GM18498 (cell line): ENCODE data around the gene TSSK6.

Source experiments
- ATAC-seq: cut with Tn5 transposase; IDR thresholded peaks from one replicate; pipeline ENCODE4 v1.9.1; 2021; ENCODE audit warnings: mild to moderate bottlenecking, moderate library complexity; ENCODE audit not compliant: unreplicated experiment

Gene TSSK6

GRCh38 chr19:19507354-19507753 lies 8.0 kb downstream of the TSSK6 start:
- no peak for ATAC-seq

- no peak for ATAC-seq
Observed at GRCh38 chr19:19506592-19506991, 8.8 kb downstream of the TSSK6 start.

DNA sequence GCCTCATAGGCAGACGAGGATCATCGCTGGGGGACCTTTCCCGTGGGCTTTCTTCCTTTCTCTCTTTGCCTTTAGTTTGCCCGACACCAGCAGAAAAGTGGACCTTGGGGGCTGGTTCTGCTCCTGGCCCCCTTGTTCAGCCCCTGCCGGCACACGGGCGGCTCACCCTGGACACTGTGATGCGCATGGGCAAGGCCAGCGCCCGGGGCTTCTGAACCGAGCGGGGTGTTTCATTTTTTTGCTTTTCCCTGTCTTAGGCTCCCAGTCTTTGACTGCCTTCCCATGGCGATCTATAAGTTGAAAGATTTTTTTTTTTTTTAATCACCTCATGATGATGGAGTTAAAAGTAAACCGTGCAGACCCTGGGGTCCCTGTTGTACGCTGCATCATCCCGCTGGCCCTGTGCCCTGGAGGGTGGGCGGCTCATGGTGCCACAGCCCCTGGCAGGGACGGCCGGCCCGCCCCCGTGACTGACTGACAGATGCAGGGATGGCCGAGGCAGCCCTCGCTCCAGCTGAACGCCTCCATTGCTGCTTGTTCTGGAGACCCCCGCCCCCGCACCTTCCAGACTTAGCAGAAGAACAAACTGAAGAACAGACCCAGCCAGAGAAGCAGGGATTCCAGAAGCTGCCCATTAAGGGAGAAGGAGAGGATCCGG lies 9.6 kb downstream of the TSSK6 start:
- ATAC-seq: no peak

DNA sequence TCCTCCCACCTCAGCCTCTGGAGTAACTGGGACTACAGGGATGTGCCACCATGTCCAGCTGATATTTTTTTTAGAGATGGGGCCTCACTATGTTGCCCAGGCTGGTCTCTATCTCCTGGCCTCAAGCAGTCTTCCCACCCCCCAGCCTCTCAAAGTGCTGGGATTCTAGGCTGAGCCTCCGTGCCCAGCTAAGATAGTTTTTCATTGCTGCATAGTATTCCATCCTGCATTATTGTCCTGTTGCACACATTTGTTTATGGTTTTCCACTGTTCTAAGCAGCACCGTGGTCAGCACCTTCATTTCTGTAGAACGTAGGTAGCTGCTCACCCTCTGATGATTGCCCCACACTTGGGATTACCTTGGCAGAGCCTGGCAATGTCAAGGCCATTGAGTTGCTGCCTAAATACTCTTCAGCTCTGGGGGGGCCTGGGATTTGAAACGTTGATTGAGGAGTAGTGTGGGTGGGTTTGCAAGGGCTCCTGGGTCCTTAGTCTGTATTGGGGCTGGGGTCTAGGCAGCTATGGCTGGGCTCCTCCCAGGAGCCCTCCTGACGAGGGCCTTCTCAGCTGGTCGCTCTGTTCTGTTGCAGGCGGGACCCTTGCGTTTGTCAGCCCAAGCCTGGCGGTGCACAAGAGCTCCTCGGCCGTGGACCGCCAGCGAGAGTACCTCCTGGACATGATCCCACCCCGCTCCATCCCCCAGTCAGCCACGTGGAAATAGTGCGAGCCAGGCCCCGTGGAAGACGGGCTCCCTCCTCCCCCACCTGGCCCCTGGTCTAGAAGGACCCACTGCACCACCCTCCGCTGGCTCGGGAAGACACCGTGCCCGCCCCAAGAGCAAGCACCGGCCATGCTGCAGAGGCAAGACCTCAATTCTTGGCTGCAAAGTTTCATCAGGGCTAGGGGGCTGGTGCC lies 10.3 kb downstream of the TSSK6 start:
- no peak for ATAC-seq

- ATAC-seq: no peak
Observed at GRCh38 chr19:19502808-19503602, 12.3 kb downstream of the TSSK6 start.

DNA sequence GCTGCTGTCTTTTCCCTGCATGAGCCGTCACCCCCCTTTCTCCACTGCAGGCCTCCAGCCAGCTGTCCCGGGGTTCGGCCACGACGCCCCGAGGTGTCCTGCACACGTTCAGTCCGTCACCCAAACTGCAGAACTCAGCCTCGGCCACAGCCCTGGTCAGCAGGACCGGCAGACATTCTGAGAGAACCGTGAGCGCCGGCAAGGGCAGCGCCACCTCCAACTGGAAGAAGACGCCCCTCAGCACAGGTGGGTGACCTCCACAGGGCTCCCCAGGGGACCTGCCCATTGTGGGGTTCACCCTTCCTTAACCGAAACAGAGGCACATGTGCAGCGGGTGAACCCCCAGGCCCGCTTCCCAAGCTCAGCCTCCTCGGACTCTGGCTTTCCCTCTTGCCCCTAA lies 13.1 kb downstream of the TSSK6 start:
- no peak for ATAC-seq

DNA sequence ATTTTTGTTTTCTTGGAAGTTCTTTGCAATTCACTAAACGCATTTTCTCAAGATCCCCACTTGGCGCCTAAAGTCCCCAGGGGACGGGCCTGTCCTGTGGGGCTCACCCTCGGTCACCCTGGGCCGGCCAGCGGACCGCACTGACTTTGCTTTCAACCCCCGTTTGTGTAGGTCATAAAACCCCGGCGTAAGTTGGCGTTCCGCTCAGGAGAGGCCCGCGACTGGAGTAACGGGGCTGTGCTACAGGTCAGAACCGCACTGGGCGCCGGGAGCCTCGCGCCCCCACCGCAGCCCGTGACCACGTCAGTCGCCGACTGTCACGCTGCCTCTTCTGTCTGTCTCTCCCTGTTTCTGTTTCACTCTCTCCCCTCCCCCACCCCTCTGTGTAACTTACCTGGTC lies 13.6 kb downstream of the TSSK6 start:
- ATAC-seq: no peak

DNA sequence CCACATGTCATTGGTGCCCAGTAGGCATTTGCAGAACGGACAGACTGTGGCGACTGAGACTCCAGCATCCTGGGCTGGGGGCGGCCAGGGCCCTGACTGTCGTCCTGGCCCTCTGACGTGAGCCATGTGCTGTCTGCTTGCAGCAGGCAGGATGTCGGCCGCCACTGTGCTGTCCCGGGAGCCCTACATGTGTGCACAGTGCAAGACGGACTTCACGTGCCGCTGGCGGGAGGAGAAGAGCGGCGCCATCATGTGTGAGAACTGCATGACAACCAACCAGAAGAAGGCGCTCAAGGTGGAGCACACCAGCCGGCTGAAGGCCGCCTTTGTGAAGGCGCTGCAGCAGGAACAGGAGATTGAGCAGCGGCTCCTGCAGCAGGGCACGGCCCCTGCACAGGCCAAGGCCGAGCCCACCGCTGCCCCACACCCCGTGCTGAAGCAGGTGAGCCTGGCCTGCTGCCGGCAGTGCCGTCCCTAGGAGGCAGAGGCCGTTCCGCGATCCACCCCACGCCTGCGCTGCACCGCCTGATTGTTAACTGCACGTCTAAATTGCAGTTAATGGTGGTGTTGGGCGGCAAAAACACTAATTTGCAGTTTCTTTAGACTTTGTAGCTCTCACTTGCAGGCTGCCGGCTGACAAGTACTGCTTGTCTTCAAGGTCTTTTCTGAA lies 14.2 kb downstream of the TSSK6 start:
- ATAC-seq: no peak

- ATAC-seq: no peak
Observed at GRCh38 chr19:19499272-19499995, 15.9 kb downstream of the TSSK6 start.

DNA sequence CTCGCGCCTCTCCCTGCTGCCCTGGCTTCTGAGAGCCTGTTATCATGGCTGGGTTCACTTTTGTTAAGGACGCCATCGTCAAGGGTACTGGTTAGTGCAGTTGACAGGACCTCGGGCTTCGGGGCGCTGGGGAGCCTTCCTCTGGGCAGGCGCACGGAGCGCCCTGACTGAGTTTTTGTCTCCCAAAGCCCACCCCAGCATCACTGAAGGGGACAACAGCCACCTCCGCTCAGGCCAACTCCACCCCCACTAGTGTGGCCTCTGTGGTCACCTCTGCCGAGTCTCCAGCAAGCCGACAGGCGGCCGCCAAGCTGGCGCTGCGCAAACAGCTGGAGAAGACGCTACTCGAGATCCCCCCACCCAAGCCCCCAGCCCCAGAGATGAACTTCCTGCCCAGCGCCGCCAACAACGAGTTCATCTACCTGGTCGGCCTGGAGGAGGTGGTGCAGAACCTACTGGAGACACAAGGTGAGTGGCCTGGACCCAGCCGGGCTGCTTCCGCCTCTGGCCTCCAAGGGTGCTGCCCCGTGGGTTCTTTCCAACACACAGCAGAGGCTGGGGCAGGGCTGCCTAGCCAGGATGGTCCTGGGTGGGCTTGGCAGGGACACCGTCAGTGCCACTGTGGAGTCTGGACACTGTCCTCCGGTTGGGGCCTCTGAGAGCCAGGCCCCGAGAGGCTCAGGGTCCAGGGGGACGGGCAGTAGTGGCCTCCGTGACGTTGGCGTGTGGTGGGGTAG lies 16.9 kb downstream of the TSSK6 start:
- ATAC-seq: no peak

GRCh38 chr19:19495614-19496603 lies 19.4 kb downstream of the TSSK6 start:
- ATAC-seq: no peak

DNA sequence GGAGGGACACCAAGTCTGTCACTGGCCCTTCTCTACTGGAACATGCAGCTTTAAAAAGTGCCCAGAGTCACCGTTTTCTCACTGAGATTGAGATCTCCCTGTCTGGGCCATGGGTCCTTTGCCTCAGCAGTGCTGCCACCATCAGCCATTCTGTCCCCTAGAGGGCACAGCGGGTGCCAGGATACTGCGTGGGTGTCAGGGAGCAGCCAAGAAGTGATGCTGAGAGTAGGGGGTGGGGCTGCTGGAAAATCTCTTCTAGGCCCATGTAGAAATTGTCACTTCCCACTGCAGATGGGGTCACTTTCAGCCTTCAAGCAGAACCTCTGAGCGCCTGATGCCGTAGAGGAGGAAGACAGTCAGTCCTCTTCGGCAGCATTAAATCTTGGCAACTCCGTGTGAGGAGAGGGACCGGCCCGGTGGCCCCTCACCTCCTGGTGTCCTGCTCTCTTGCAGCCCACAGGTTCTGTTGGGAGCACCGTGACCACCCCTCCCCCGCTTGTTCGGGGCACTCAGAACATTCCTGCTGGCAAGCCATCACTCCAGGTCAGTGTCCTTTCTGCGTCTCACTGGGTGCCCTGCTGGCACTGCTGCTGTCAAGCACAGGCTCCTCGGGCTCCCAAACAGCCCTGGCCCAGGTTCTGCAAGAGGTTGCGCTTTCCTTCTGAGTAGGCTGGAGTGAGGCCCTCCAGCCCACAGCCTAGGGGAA lies 21.4 kb downstream of the TSSK6 start:
- ATAC-seq: no peak

DNA sequence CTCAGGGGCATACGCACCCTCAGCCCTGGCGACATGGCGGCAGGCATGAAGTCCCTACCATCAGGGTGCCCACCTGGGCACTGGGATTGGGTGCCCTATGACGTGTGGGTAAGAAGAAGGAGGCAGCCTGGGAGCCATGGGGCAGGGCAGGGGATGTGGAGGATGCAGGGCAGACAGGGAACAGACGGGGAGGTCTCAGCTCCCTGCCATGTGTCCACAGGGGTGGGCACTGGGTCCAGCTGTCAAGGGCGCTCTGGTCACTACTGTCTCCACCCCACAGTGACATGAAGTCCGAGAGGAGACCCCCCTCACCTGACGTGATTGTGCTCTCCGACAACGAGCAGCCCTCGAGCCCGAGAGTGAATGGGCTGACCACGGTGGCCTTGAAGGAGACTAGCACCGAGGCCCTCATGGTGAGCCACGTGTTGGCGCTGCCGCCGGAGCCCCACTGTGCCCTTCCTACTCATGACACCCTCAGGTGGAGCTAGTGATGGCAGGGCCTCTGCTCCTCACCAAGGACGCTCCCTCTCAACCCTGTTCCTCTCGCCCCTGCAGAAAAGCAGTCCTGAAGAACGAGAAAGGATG lies 23.2 kb downstream of the TSSK6 start:
- ATAC-seq: no peak

DNA sequence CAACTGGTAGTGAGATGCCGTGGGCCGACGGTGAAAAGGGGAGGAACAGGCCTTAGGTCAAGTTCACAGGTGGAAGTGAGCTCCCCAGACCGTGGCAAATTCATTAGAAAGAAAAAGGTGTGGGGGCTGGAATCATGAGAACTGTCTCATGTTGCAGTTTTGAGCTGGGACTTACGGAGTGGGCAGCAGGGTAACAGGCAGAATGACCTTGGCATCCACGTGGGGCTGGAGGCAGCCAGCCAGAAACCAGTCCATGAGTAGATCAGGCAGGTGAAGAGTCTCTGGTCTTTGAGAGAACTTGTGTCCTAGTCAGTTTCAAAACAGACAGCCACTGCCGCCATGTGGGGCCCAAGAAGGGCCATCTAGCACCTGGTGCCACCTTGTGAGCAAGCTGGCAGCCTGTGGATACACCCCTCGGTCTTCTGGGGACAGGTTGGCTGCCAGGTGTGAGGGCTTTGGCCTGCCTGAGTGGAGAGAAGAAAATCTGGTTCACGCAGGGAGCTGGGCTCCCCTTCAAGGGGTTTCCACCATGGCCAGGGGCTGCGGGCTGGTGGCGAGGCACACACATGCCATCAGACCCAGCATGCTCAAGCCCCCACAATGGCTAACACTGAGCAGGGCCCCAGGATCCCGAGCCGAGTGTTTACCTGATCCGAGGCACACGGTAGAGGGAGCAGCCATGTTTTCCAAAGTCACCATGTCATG lies 23.9 kb downstream of the TSSK6 start:
- no peak for ATAC-seq

- ATAC-seq: no peak
Observed at GRCh38 chr19:19490214-19490968, 25.0 kb downstream of the TSSK6 start.

DNA sequence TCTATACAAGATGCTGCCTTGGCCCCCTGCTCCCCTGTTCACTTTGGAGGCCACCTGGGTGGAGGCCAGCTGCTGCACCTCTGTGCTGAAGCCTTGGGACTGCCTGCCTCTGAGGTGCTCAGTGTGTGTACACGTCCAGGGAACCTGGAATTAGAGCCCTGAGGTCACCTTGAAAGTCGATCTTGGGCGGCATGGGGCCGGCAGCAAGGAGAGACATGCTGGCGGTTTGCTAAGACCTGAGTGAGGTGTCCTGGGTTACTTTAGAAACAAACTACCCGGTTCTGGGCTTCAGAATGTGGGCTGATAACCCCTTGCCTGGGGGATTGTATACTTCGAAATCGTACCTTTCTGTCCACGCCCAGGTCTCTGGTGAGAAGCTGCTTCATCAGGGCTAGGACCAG lies 25.5 kb downstream of the TSSK6 start:
- no peak for ATAC-seq
